ENCODE results near the gene DHRS12. TPM values are rescaled to one million over a fixed set of nuclear protein-coding genes. Genes with fewer than 3 reads are reported as not detected.
A peak's percentile ranks its signal among the peaks of the same experiment; 100 is the strongest.

The DHRS12 gene
- polyA plus RNA-seq, 3 donors = 18.5 to 22.3 (median 19.2) TPM

GRCh38 chr13:51811920-51812451 lies 8.0 kb upstream of the DHRS12 start:
- DNase-seq (ENCODE audit: low read depth in 3 of 3, low spot score in 2 of 3) = no peak

DNA sequence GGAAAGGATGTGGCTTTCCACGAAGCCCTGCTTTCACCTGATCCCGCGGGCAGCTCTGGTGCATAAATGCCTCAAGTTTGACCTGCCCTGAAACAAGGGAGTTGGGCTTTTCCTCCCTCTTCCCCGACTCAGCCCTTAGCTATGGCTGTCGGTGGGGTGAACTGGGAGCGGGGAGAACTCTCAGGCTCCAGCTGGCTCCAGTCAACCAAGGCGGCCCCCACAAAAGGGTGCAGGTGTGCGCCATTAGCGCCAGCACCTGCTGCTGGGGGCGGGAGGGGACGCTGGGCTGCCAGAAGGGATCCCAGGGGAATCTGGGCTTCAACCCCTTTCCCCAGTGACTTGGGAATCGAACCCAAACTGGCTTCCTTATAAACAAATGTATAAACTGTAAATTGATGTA lies 7.1 kb upstream of the DHRS12 start:
- no peak for DNase-seq (ENCODE audit: low read depth in 3 of 3, low spot score in 2 of 3)

GRCh38 chr13:51808811-51809210 lies 4.8 kb upstream of the DHRS12 start:
- no peak for DNase-seq (ENCODE audit: low read depth in 3 of 3, low spot score in 2 of 3)

DNA sequence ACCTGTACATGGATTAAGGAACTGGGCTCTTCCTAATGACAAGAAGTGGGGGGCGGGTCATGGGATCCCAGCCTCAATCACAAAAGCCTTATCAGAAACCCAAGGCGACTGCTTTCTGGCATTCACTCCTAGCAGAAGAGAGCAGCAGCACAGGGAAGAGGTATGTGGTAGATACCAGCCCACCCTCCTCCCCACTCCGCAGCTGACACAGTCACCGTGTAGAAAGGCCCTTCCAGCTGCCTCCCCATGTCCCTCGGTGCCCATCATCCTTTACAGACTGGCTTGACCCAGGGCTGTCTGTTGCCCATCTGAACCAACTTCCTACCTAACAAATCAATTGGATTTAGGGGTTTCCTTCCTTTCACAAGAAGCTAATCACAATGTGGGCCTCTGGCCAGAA lies 3.1 kb upstream of the DHRS12 start:
- DNase-seq (ENCODE audit: low read depth in 3 of 3, low spot score in 2 of 3) = no peak

DNA sequence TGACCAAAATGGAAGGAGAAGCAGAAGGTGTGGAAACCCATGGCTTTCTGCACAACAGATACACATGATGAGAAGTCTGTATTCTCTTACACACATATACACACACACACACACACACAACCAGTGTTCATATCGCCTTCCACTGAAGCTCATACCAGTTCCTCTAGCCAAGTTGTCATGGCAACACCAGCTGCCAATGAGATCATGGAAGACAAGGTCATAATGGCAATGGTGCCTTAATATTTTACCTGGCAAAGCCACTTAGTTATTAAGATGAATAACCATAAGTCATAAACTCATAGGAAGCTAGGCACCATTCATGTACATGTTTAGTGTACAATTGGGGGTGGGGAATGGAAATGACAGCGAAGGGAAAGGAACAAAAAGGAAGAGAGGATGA lies 2.6 kb upstream of the DHRS12 start:
- no peak for DNase-seq (ENCODE audit: low read depth in 3 of 3, low spot score in 2 of 3)

DNA sequence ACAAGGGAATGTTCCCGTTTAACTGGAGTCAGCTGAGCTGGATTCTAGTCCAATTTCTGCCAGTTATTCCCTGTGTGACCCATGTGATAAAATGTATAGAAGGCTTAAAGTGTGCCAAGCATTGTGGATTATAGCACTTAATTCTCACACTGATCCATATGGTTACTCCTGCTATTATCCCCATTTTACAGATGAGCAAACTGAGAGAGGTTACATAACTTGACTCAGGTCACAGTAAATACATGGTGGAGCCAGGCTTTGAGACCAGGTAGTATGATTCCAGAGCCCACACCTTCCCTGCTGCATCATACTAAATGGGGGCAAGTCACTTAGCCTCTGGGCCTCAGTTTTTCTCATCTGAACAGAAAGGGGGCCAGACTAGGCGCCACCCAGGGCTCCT lies 2.0 kb upstream of the DHRS12 start:
- no peak for DNase-seq (ENCODE audit: low read depth in 3 of 3, low spot score in 2 of 3)

- no peak for DNase-seq (ENCODE audit: low read depth in 3 of 3, low spot score in 2 of 3)
Observed at GRCh38 chr13:51805313-51805712, 1.4 kb upstream of the DHRS12 start.

DNA sequence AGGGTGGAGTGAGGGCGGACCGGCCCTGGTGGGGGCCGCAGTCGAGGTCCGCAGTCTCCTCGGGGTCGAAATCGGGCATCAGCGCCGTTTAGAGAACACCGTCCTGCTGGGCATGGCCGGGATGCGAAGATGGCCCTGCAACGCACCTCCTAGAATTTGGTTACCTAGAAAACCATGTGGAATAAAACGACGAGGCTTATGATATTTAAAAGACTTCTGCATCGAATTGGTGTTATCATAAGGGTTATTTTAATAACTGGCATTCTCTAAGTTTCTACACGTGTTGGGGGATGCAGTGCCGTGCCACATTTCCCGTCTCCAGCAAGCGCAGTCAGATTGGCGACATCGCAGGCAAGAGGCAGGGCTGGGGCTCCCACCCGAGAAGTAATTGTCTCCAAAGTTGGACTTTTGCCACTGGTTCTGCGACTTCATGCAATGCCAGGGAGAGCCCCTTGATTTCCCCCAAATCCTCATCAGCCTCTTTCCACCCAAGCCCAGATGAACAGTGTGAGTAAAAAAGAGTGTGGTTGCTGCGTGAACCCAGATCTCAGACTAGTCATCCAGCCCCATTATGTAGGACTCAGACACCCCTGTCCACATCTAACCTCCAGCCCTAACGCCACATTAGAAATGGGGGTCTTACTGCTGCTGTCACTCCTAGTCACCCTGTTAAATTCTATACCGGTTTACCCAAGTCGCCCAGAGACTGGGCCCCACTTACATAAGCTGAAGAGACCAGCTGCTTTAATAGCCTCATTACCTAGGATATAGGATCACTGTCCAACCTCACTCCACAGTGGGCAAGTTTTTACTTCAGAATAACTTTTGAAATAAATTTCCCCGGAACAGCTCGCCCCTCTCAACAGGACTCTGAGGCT lies 571 bp upstream of the DHRS12 start:
- peak in 1 of 3 donors; percentile 41 for DNase-seq (ENCODE audit: low read depth in 3 of 3, low spot score in 2 of 3)

DNA sequence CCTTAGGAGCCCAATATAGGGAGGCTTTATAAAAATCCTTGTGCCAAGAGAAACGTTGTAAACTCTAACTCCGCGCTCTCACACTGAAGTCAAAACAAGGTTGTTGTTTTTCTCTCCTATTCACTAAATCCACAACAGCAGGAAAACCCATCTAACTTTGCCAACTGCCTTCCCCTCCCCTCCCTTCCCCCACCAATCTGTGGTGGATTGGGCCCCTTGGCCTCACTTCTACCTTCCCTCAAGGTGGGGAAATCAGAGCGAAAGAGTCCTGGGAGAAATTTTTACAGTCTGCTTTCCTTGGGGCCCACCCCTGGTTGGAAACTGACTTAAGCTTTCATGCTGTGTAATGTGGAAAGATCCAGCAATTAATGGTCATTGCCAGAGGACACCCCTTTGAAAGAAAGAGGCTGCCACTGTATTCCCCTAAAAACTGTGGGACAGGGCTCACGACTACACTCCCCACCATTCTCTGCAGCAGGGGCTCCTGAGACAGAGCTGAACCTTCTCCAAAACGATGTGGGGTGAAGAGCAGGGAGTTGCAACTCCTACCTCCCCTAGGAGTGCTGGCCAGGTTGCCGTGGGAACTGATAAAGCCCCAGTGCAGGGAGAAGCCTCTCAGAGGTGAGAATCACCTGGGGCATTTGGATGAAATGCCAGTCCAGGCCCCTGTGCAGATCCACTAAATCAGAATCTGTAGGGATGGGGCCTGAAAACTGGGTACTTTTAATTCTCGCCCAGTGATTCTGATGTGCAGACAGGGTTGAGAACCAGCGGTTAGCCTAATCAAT lies 1.1 kb downstream of the DHRS12 start:
- no peak for DNase-seq (ENCODE audit: low read depth in 3 of 3, low spot score in 2 of 3)

DNA sequence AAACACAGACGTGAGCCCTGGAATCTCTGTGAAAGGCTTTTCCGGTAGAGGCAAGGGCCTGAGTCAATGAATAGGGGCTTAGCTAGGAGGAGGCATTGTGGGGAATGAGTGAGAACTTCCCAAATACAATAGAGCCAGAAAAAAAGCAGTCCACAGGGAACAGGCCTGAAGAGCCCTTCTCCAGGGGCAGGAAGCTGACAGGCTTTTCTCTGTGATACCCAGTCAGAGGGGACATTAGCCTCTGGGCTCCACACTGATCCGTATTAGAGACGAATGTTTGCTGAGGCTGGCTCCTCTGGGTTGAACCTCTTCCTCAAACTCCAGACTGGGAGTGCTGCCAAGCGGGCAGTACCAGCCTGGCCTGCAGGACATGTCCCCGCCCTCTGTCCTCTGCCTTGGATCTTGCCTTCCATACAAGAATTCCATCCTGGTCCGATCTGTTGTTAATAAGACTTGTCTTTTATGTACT lies 2.3 kb downstream of the DHRS12 start:
- no peak for DNase-seq (ENCODE audit: low read depth in 3 of 3, low spot score in 2 of 3)

- no peak for DNase-seq (ENCODE audit: low read depth in 3 of 3, low spot score in 2 of 3)
Observed at GRCh38 chr13:51800486-51800885, 3.5 kb downstream of the DHRS12 start.

DNA sequence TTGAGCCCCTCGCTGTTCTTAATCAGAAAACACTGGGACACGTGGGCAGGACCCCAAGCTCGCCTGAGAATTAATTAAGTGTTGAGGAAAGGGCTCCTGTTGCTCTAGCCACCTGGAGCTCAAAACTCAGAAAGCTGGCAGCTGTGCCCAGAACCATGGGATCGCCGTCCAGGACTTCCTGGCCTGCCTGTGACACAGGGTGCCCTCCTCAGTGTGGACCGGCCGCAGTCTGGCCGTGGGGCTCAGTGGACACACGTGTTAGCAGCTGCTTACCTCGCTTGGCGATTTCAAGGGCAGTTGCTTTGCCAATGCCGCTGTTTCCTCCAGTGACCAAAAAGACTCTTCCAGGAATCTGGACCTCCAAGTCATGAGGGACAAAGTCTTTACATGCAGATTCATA lies 4.7 kb downstream of the DHRS12 start:
- no peak for DNase-seq (ENCODE audit: low read depth in 3 of 3, low spot score in 2 of 3)

DNA sequence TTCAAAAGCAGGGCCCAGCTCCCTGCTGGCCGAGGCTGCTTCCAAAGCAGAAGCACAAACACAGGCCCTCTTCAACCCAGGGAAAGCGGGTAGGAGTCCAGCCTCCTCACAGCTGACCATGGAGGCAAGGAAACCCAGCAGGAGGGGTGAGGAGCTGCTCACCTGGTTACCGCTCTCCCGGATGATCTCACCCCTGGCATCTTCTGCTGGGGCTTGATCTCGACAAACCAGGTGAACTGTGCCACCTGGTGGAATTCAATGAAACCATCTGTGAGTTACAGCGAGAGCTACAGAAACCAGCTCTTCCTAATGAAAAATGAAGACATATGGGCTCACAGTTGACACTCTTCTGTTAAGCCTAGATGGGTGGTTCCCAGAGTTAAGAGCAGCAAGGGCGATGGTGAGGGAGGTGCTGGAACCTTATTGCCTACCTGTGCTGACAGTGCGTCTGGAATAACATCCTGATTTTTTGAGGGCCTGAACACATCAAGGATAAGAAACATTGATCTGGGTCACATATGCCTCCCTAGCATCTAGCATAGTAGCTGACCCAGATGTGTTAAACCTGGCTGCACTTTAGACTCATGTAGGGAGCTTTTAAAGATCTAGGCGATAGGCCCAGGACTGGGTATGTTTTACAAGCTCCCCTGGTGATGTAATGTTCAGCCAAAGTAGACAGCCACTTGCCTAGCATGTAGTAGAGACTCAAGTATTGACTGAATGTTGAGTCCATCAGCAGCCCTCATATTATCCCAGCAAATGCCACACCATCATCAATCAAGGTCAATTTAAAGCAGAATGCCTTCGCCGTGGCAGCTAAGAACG lies 6.1 kb downstream of the DHRS12 start:
- DNase-seq (ENCODE audit: low read depth in 3 of 3, low spot score in 2 of 3) = peak in 1 of 3 donors; percentile 55

DNA sequence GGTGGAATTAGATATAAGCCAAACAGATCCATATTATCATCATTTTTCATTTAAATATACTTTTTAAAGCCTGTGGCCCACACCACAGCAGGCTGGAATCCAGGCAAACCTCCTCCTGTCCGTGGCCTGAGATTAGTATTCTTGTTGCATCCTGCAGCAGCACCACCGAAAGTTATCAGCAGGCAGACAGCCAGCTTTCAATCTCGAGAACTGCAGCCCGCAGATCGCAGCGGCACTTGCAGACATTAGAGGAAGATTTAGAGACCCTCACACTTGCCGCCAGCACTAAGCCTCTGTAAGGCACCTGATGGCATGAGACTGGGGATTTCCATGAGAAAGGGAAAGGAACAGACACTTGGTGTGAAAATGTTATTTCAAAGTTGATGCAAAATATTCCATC lies 7.4 kb downstream of the DHRS12 start:
- no peak for DNase-seq (ENCODE audit: low read depth in 3 of 3, low spot score in 2 of 3)

DNA sequence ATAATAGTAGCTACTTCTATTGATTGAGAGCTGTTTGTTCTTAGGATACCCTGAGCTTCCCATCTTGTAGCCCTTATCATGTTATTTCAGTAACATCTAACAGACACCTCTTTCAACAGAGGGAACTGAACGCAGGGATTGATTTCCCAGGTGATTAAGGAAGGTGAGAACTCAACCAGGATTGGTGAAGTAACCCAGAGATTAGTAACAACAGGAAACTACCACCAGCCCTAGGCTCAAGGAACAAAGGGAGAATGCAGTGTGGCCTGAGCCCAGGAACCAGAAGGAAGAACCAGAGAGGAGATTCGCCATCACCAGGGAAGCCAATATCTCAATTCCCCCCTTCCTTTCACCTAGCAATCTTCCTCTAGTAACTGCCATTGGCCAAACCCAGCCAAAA lies 8.5 kb downstream of the DHRS12 start:
- no peak for DNase-seq (ENCODE audit: low read depth in 3 of 3, low spot score in 2 of 3)

DNA sequence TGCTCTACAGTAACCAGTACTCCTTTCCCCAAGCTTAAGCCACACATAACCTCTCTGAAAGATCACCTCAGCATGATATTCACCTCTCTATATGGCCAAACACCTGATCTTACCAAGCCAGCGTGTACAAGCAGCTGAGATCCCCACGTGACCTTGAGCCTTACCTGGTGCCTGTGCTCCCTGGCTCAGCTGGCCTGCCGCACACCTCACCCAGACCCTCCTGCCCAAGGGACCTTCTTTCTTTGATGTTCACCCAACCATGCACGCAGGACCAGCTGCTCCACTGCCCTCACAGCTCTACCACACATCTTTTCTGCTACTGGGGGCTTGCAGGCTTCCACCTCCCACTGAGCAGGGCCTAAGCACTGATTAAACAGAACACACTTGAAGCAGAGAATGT lies 9.0 kb downstream of the DHRS12 start:
- DNase-seq (ENCODE audit: low read depth in 3 of 3, low spot score in 2 of 3) = no peak

DNA sequence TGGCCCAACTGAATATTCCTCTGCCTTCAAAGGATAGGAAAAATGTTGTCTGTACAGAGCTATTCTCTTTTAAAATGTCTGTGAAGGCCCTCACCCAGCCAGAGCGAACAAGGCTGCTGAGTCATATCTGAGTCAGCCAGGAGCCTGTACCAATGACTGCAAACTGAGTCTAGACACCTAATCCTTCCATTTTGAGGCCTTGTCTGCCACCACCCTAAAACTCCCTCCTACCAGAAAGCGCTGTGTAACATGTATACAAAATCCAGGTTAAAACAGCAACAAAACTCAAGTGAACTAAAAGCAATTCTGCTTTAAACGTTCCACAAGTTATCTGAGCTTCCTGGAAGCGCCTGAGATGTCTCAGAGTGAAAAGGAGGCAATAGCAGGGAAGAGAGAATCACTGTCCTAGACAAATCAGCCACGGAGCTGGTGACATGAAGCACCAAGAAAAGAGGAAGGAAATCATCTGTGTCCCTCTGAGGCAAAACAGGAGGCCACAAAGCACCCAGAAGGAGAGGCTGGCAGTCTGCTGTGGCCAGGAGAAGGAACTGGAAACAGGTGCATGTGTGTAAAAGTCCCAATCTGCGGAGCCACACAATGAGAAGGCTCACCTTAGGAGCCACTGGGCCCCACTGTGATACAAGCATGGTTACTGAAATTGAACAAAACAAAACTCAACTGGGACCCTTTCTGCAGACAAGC lies 10.2 kb downstream of the DHRS12 start:
- DNase-seq (ENCODE audit: low read depth in 3 of 3, low spot score in 2 of 3) = no peak

DNA sequence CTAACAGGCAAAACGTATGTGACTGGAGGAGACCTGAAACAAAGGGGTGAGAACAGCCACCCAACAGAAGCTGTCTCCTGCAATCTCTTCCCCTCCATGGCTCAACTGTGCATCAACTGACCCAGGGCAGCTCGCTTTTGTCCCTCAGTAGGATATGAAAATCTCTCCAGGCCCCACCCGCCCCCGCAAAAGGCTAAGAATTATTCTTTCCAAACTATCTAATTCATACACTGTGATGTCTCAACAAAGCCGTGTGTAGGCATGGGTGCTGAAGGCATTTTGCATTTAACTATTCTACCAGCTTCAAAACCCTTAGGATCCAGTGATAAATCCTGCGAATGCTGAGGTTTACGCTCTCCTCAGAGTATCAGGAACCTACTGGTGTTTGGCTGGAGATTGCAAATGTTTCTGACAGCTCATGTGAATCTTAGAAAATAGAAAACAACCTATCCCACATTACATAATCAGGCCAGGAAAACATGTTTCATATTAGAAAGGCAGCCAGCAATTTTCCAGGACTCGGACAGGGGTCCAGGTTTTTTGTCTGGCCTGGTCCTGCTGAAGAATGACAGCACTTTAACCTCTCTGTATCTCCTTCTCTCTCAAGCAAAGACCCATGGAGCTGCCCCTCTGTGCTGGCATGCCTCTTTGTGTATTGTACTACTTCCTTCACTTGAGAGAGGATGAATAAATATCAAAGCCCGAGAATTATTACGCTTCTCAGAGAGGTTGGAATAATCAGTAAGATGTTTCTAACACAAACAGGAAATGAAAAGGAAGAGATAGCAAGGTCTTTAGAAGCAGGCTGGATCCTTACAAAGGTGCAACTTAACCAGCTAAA lies 17.3 kb downstream of the DHRS12 start:
- DNase-seq (ENCODE audit: low read depth in 3 of 3, low spot score in 2 of 3) = no peak

- DNase-seq (ENCODE audit: low read depth in 3 of 3, low spot score in 2 of 3) = no peak
Observed at GRCh38 chr13:51785712-51786424, 18.1 kb downstream of the DHRS12 start.
